Thyroid gland (tissue), 4 donors: Measurements from ENCODE around the gene CORO1C. TPM values are rescaled to one million over a fixed set of nuclear protein-coding genes. Genes with fewer than 3 reads are reported as not detected.
"Not testable (repeated sequence)": the region's sequence is repeated elsewhere in the genome, so short reads cannot be mapped to it uniquely, and the experiment has no call there.

Source experiments
- DNase-seq, 2 donors: peaks; one replicate each; pipeline ENCODE4 v3.0.0-alpha.2; 2019
- H3K27ac ChIP-seq, 3 donors: fragments of 200-600 bp; sonication (generic); 1 replicate in 2 of 3; 2 replicates in 1 of 3; pipeline ENCODE4 v1.5.1; 2016 to 2019; ENCODE audit warnings: mild to moderate bottlenecking in 1 of 3, moderate library complexity in 1 of 3
- H3K27me3 ChIP-seq: fragments of 200-600 bp; sonication (generic); one replicate; pipeline ENCODE4 v1.5.1; 2019
- H3K36me3 ChIP-seq, 2 donors: fragments of 200-600 bp; sonication (generic); one replicate each; pipeline ENCODE4 v1.5.1; 2016 to 2019
- H3K4me1 ChIP-seq, 2 donors: fragments of 200-600 bp; sonication (generic); one replicate each; pipeline ENCODE4 v1.5.1; 2017 to 2019
- H3K4me3 ChIP-seq, 3 donors: fragments of 200-600 bp; sonication (generic); replicated peaks in 1 of 3; 1 replicate in 2 of 3; 2 replicates in 1 of 3; pipeline ENCODE4 v1.5.1; 2016; ENCODE audit warnings: mild to moderate bottlenecking in 1 of 3
- H3K9me3 ChIP-seq: fragments of 200-600 bp; sonication (generic); one replicate; pipeline ENCODE4 v1.5.1; 2017
- POLR2A ChIP-seq, 2 donors: fragments of 450-650 bp; IDR thresholded peaks; one replicate each; pipeline ENCODE4 v1.6.1; 2017; ENCODE audit warnings: antibody characterized with exemption in 2 of 2, mild to moderate bottlenecking in 2 of 2, moderate library complexity in 1 of 2
- WGBS, 2 donors: methylation state at CpG; one replicate each; pipeline ENCODE4 v1.1.5; 2017; 5-methylcytosine and 5-hydroxymethylcytosine counted together
- intact Hi-C: fragments of 100-400 bp; cut with DNase I; formaldehyde crosslinking; loops from one replicate; pipeline ENCODE4 v1.15.1; 2023
- total RNA-seq, 4 donors: library from RNA; depleted of rRNA; stranded (reverse); fragments of >200 nt; gene quantifications; one replicate each; pipeline ENCODE4 v1.2.3, GENCODE V29; 2016
- TF ChIP-seq, protein P1 (sequence below), 6 experiments: fragments of 200-600 bp in 3 of 6; fragments of 450-650 bp in 3 of 6; sonication (generic) in 3 of 6; IDR thresholded peaks; one replicate each; pipeline ENCODE4 v1.5.1; 2016 to 2019; ENCODE audit warnings: antibody characterized with exemption in 6 of 6, mild to moderate bottlenecking in 2 of 6, inconsistent platforms in 1 of 6, moderate library complexity in 1 of 6

CORO1C gene
- total RNA-seq, 4 donors from 2014 or later: 22.0 to 63.6 (median 30.1) TPM

DNA sequence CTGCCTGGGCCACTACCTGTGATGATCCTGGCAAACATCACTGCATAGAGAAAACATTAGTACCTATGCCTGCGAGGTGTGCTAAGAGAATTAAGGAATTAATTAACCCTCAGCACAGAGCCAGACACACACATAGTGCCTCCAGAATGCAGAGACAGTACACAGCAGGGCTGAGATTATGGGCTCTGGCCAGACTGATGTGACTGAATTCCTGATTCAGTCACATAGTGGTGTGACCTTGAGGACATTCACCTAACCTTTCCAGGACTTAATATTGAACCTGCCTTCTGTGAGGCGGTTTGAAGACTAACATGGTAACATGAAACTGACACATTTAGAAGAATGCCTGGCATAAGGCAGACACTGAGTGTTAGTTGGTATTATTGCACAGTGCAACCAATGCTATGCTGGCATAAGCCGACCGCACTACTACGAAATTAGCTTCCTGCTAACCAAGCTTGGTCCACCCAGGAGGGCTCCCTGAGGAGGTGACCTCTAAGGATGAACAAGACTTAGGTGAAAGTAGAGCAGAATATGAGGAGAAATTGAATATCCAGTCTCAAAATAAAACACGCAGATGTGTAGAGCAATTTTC is 65.6 kb downstream of the CORO1C start:
- WGBS, 2 donors: 90 to 92% methylated on average over 6 of the region's 6 CpGs
- H3K9me3 ChIP-seq: no peaks in the 10 kb centered on the region
- no peaks in the 10 kb centered on the region for H3K27me3 ChIP-seq
- no peaks in the 10 kb centered on the region for H3K36me3 ChIP-seq
- DNase-seq: no peak
- intact Hi-C loops: loop anchor here (2.0 to 10.0 kb wide), 2 partner anchors 69 to 137 kb away; partner anchors contain the start of gene CORO1C
- H3K4me1 ChIP-seq: peaks cover 0 to 14% of the 10 kb centered on the region in 2 donors
- TF ChIP-seq, protein P1, sequence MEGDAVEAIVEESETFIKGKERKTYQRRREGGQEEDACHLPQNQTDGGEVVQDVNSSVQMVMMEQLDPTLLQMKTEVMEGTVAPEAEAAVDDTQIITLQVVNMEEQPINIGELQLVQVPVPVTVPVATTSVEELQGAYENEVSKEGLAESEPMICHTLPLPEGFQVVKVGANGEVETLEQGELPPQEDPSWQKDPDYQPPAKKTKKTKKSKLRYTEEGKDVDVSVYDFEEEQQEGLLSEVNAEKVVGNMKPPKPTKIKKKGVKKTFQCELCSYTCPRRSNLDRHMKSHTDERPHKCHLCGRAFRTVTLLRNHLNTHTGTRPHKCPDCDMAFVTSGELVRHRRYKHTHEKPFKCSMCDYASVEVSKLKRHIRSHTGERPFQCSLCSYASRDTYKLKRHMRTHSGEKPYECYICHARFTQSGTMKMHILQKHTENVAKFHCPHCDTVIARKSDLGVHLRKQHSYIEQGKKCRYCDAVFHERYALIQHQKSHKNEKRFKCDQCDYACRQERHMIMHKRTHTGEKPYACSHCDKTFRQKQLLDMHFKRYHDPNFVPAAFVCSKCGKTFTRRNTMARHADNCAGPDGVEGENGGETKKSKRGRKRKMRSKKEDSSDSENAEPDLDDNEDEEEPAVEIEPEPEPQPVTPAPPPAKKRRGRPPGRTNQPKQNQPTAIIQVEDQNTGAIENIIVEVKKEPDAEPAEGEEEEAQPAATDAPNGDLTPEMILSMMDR (IDR thresholded peaks at IDR 0.05): no peak
- TF ChIP-seq POLR2A (IDR thresholded peaks at IDR 0.05): no peak
- no peak overlapping the region for H3K4me3 ChIP-seq
- peak overlapping the region in 1 of 3 donors; percentile 41 for H3K27ac ChIP-seq

DNA sequence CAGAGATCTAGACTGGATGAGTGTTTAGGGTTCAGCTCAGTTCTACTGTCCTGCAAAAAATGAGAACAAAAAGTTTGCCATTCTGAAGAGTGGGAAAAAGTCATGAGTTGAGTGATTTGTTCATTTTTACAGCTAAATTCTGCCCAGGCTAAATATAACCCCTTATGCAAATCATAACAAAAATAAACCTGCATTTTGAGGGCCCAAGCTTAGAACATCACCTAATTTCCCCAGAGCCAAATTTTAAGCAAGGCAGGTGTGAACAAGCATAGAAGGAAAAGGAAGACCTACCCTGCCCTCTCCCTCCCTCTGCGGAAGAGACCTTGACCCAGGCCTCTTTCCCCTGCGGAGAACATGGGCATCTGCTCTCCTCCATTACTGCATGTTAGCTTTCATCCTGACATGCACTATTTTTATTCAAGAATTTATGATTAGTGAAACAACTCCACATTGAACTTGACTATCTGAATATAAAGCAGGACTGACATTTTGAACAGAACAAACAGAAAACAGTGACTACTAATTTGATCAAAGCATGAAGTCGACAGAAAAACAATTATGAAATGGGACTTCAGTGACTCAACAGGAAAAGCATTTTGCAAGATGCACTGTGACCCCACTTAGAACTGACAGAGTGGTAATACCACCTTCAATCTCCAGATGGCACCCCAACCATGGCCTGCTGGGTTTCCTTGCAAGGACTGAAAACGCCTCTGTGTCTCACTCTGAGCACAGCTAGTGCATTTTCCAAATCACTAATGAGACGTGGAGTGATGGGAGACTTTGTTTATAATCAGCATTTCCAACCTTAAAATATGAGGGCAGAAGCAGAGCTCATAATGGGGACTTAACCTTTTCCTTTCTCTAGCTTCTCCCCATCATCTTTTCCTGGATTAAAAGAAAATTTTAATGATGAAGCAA is 66.7 kb downstream of the CORO1C start:
- TF ChIP-seq, protein P1 (IDR thresholded peaks at IDR 0.05): peak; percentile 77 to 99 (median 94)
- no peak for TF ChIP-seq POLR2A (IDR thresholded peaks at IDR 0.05)

DNA sequence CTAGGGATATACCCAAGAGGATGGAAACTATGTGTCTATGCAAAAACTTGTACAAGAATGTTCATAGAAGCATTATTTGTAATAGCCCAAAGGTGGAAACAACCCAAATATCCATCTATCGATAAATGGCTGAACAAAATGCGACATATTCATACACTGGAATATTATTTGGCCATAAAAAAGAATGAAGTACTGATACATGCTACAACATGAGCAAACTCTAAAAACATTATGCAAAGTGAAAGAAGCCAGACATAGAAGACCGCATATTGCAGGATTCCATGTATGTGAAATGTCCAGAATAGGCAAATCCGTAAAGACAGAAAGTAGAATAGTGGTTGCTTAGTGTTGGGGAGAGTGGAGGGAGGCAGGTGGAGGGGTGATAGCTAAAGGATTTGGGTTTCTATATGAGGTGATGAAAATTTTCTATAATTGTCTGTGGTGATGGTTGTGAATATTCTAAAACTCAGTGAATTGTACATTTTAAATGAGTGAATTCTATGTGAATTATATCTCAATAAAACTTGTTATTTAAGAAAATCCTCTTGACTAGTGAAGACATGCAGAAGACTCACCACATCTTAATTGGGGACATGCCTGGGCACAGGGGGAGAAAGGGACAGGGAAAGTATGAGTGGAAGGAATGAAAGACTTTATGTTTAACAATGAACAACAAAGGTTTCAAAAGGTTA is 67.8 kb downstream of the CORO1C start:
- Histone ChIP-seq H3K4me3 (no peak overlapping the region), H3K27me3 (no peaks in the 10 kb centered on the region), H3K36me3 (peaks cover 0 to 2% of the 10 kb centered on the region in 2 donors), H3K9me3 (no peaks in the 10 kb centered on the region), H3K27ac (peak overlapping the region; percentile 65 to 84 (median 80)), H3K4me1 (peaks cover 0 to 14% of the 10 kb centered on the region in 2 donors)
- intact Hi-C loops: loop anchor here (2.0 to 10.0 kb wide), 2 partner anchors 71 to 139 kb away; partner anchors contain the start of gene CORO1C
- WGBS, 2 donors: 97 to 99% methylated on average over 4 of the region's 4 CpGs
- DNase-seq: no peak
- TF ChIP-seq, protein P1 (IDR thresholded peaks at IDR 0.05): no peak
- TF ChIP-seq POLR2A (IDR thresholded peaks at IDR 0.05): no peak

More for the DNA sequence above, 66.7 kb downstream of the CORO1C start:
- Histone ChIP-seq H3K4me1 (peaks cover 0 to 14% of the 10 kb centered on the region in 2 donors), H3K4me3 (no peak overlapping the region), H3K36me3 (no peaks in the 10 kb centered on the region), H3K27ac (peak overlapping the region; percentile 65 to 84 (median 80)), H3K9me3 (no peaks in the 10 kb centered on the region), H3K27me3 (no peaks in the 10 kb centered on the region)
- WGBS, 2 donors: 20% methylated on average over 5 of the region's 5 CpGs
- peak; percentile 81 to 84 for DNase-seq
- intact Hi-C loops: loop anchor here (2.0 to 10.0 kb wide), 2 partner anchors 70 to 138 kb away; partner anchors contain the start of gene CORO1C

DNA sequence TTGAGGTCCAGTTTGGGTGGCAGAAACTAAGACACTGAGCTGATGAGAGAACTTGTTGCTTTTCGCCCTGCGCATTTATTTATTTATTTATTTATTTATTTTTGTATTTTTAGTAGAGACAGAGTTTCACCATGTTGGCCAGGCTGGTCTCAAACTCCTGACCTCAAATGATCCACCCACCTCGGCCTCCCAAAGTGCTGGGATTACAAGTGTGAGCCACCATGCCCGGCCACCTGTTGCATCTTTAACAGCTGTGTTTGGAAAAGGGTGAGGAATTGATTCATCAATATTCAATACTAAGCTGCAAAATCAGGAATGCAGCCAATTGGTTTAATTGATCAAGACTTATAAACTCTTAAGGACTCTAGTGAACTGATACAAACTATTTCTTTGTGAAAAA is 73.2 kb downstream of the CORO1C start:
- intact Hi-C loops, H3K4me3 ChIP-seq, H3K9me3 ChIP-seq, DNase-seq, H3K27ac ChIP-seq, H3K27me3 ChIP-seq, H3K36me3 ChIP-seq: not testable (repeated sequence)
- peaks cover 0 to 17% of the 10 kb centered on the region in 2 donors for H3K4me1 ChIP-seq
- WGBS, 2 donors: 99% methylated on average over 4 of the region's 4 CpGs

DNA sequence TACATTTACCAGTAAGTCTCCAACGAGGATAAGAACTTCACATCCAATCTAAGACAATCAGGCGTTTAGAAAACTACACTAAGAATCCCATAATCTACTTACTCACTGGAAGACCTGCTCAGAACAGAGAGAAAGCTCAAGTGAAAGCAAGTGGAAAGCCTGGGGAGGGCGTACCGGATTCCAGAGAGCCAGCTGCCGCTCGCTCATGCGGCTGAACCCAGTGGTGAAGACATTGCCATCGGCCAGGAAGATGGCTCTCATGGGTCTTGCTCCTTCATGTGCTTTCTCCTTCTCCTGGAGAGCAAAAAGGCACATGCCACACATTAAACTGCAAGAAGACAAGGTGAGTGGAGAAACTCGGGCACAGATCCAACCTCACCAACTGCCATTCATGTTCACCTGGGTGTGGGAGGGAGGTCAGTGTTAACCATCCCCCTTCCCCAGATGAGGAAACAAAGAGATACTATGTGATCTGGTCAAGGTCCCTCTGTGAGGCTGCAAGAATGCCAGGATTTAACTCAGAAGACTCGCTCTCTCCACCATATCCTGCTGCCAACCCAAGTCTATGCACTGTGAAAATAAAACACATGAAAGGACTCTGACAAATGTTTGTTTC is 74.1 kb downstream of the CORO1C start:
- Histone ChIP-seq H3K9me3 (no peaks in the 10 kb centered on the region), H3K36me3 (peaks cover 0 to 3% of the 10 kb centered on the region in 2 donors), H3K27ac (peak overlapping the region in 2 of 3 donors; percentile 10 to 39), H3K4me3 (no peak overlapping the region), H3K4me1 (peaks cover 0 to 21% of the 10 kb centered on the region in 2 donors), H3K27me3 (no peaks in the 10 kb centered on the region)
- intact Hi-C loops: no loop called here
- DNase-seq: peak; percentile 47 to 55
- 58 to 69% methylated on average over 10 of the region's 10 CpGs for WGBS, 2 donors
- TF ChIP-seq, protein P1 (IDR thresholded peaks at IDR 0.05): no peak
- no peak for TF ChIP-seq POLR2A (IDR thresholded peaks at IDR 0.05)

DNA sequence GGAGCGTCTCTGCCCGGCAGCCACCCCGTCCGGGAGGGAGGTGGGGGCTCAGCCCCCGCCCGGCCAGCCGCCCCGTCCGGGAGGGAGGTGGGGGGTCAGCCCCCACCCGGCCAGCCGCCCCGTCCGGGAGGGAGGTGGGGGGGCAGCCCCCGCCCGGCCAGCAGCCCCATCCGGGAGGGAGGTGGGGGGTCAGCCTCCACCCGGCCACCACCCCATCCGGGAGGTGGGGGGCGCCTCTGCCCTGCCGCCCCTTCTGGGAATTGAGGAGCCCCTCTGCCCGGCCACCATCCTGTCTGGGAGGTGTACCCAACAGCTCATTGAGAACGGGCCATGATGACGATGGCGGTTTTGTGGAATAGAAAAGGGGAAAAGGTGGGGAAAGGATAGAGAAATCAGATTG is 75.1 kb downstream of the CORO1C start:
- H3K4me1 ChIP-seq: peaks cover 0 to 23% of the 10 kb centered on the region in 2 donors
- WGBS, 2 donors: 90 to 93% methylated on average over 6 to 8 of the region's 24 CpGs
- DNase-seq, H3K4me3 ChIP-seq, H3K27me3 ChIP-seq, H3K9me3 ChIP-seq, intact Hi-C loops, H3K36me3 ChIP-seq: not testable (repeated sequence)
- H3K27ac ChIP-seq: peak overlapping the region in 1 of 3 donors; percentile 17

DNA sequence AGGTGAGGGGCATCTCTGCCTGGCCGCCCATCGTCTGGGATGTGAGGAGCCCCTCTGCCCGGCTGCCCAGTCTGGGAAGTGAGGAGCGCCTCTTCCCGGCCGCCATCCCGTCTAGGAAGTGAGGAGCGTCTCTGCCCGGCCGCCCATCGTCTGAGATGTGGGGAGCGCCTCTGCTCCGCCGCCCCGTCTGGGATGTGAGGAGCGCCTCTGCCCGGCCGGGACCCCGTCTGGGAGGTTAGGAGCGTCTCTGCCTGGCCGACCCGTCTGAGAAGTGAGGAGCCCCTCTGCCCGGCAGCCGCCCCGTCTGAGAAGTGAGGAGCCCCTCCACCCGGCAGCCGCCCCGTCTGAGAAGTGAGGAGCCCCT is 75.5 kb downstream of the CORO1C start:
- H3K4me1 ChIP-seq: peaks cover 0 to 23% of the 10 kb centered on the region in 2 donors
- H3K27ac ChIP-seq, intact Hi-C loops, H3K27me3 ChIP-seq, DNase-seq, H3K4me3 ChIP-seq, H3K36me3 ChIP-seq, H3K9me3 ChIP-seq: not testable (repeated sequence)
- 95% methylated on average over 13 of the region's 28 CpGs; no CpG with 5 or more reads in 1 of the 2 donors for WGBS, 2 donors
